MM.1S (cell line): ENCODE data around the gene CUBN.

Experiments used
- CTCF ChIP-seq: fragments of 300-600 bp; sonication (generic); IDR thresholded peaks from 2 replicates; pipeline ENCODE4 v1.5.1; 2016; ENCODE audit warnings: antibody characterized with exemption, low read length, mixed read lengths
- EZH2 ChIP-seq: fragments of 300-600 bp; sonication (generic); optimal IDR thresholded peaks from 2 replicates; pipeline ENCODE3; 2017; ENCODE audit warnings: low read depth, mild to moderate bottlenecking, antibody characterized with exemption, low read length, mixed read lengths
- EZH2phosphoT487 ChIP-seq: fragments of 300-600 bp; sonication (generic); IDR thresholded peaks from 2 replicates; pipeline ENCODE4 v1.6.1; 2018; ENCODE audit warnings: antibody characterized with exemption, low read length

- TF ChIP-seq CTCF, result no peak
- TF ChIP-seq EZH2, result no peak
- TF ChIP-seq EZH2phosphoT487, result no peak
These were observed 330.0 kb downstream of the CUBN start for GRCh38 chr10:16799621-16800020.
